ENCODE measurements around the gene TBCD. TPM values are rescaled to one million over a fixed set of nuclear protein-coding genes. Genes with fewer than 3 reads are reported as not detected.
A peak's percentile ranks its signal among the peaks of the same experiment; 100 is the strongest.
"Not testable (repeated sequence)": the region's sequence is repeated elsewhere in the genome, so short reads cannot be mapped to it uniquely, and the experiment has no call there.

Gene TBCD
- total and polyA plus RNA-seq, 8 donors = 28.7 to 161 (median 40.0) TPM

GRCh38 chr17:82985973-82986372 lies 234.1 kb downstream of the TBCD start:
- Histone ChIP-seq H3K27me3 (no peaks in the 10 kb centered on the region), H3K4me3 (no peak overlapping the region), H3K4me1 (no peaks in the 10 kb centered on the region), H3K36me3 (no peaks in the 10 kb centered on the region), H3K9me3 (no peaks in the 10 kb centered on the region), H3K27ac (peak overlapping the region in 2 of 4 donors; percentile 36 to 52)
- peak in 2 of 6 donors; percentile 25 to 30 for DNase-seq
- WGBS, 2 donors = 45 to 58% methylated on average over 17 of the region's 17 CpGs
- TF ChIP-seq CTCF (IDR thresholded peaks at IDR 0.05) = no peak
- FAIRE-seq = no peak
- intact Hi-C loops (cut with DNase I) = no loop called here
- ATAC-seq = peak; percentile 61 to 83 (median 80)

GRCh38 chr17:82989051-82989450 lies 237.2 kb downstream of the TBCD start:
- DNase-seq; H3K9me3 ChIP-seq; H3K4me3 ChIP-seq; ATAC-seq; H3K27ac ChIP-seq; intact Hi-C loops (cut with DNase I); FAIRE-seq; H3K27me3 ChIP-seq; H3K4me1 ChIP-seq; H3K36me3 ChIP-seq: not testable (repeated sequence)
- WGBS, 2 donors = 93 to 99% methylated on average over 3 of the region's 3 CpGs

GRCh38 chr17:82989881-82990280 lies 238.0 kb downstream of the TBCD start:
- DNase-seq (no peak), ATAC-seq (no peak), FAIRE-seq (no peak)
- no peaks in the 10 kb centered on the region for H3K27me3 ChIP-seq
- no peaks in the 10 kb centered on the region for H3K36me3 ChIP-seq
- no peaks in the 10 kb centered on the region for H3K4me1 ChIP-seq
- 92 to 95% methylated on average over 5 of the region's 5 CpGs for WGBS, 2 donors
- intact Hi-C loops (cut with DNase I) = no loop called here
- TF ChIP-seq CTCF (IDR thresholded peaks at IDR 0.05) = no peak
- H3K4me3 ChIP-seq = no peak overlapping the region
- no peak overlapping the region for H3K27ac ChIP-seq
- H3K9me3 ChIP-seq = no peaks in the 10 kb centered on the region

- Histone ChIP-seq H3K4me1 (no peaks in the 10 kb centered on the region), H3K36me3 (no peaks in the 10 kb centered on the region)
These were observed 241.1 kb downstream of the TBCD start for GRCh38 chr17:82993005-82993404.

More at GRCh38 chr17:82993005-82993404, 241.1 kb downstream of the TBCD start:
- H3K9me3 ChIP-seq = no peaks in the 10 kb centered on the region
- no peak overlapping the region for H3K27ac ChIP-seq
- TF ChIP-seq CTCF (IDR thresholded peaks at IDR 0.05) = no peak
- ATAC-seq (no peak), FAIRE-seq (no peak), DNase-seq (no peak)
- intact Hi-C loops (cut with DNase I) = no loop called here
- H3K27me3 ChIP-seq = no peaks in the 10 kb centered on the region
- no peak overlapping the region for H3K4me3 ChIP-seq

Other genes starting within 250 kb of the TBCD start
- gene FOXK2, start 232.3 kb upstream of the TBCD start, total RNA-seq = 10 to 100 TPM; 18.6 to 27.9 (median 19.9) TPM
- gene FOXK2, start 232.3 kb upstream of the TBCD start, polyA plus RNA-seq = 10 to 100 TPM; 17.7 to 19.5 TPM
- gene WDR45B, start 103.6 kb upstream of the TBCD start, total RNA-seq = 10 to 100 TPM; 28.3 to 55.4 (median 46.1) TPM
- 10 to 100 TPM; 47.3 to 63.2 TPM for gene WDR45B, start 103.6 kb upstream of the TBCD start, polyA plus RNA-seq
- 1 to 10 TPM; 3.4 to 8.6 (median 5.6) TPM for gene RAB40B, start 53.4 kb upstream of the TBCD start, total RNA-seq
- 10 to 100 TPM; 11.3 to 15.8 TPM for gene RAB40B, start 53.4 kb upstream of the TBCD start, polyA plus RNA-seq
- 10 to 100 TPM in 5 of 6 donors, 1 to 10 TPM in 1; 9.3 to 17.6 (median 11.6) TPM for gene FN3KRP, start 35.4 kb upstream of the TBCD start, total RNA-seq
- 10 to 100 TPM; 15.1 to 23.1 TPM for gene FN3KRP, start 35.4 kb upstream of the TBCD start, polyA plus RNA-seq
- gene FN3K, start 16.4 kb upstream of the TBCD start, total RNA-seq = 10 to 100 TPM; 13.2 to 24.3 (median 18.6) TPM
- gene FN3K, start 16.4 kb upstream of the TBCD start, polyA plus RNA-seq = 10 to 100 TPM; 16.8 to 23.4 TPM
- gene ZNF750, start 88.0 kb downstream of the TBCD start, total RNA-seq = not detected
- under 1 TPM; 0.02 to 0.08 TPM for gene ZNF750, start 88.0 kb downstream of the TBCD start, polyA plus RNA-seq